Psoas muscle (tissue), 8 donors: ENCODE measurements around the gene BTBD7. TPM values are rescaled to one million over a fixed set of nuclear protein-coding genes. Genes with fewer than 3 reads are reported as not detected.

ENCODE experiments used
- ATAC-seq, 4 donors: fragments of 200-7000 bp; cut with Tn5 transposase; one replicate each; pipeline ENCODE4 v1.9.1; 2020; ENCODE audit warnings: moderate library complexity in 3 of 4, mild to moderate bottlenecking in 2 of 4
- DNase-seq, 2 donors: peaks; one replicate each; pipeline ENCODE4 v3.0.0-alpha.2; 2020
- H3K27ac ChIP-seq: fragments of 200-600 bp; one replicate; pipeline ENCODE4 v1.8.0; 2022
- H3K27me3 ChIP-seq, 3 donors: fragments of 200-600 bp in 1 of 3; one replicate each; pipeline versions ENCODE4 v1.6.1 to v1.8.0; 2013 to 2022; ENCODE audit warnings: low read length in 2 of 3, mild to moderate bottlenecking in 2 of 3, moderate library complexity in 1 of 3; ENCODE audit not compliant: insufficient read depth in 3 of 3
- H3K36me3 ChIP-seq, 2 donors: fragments of 200-600 bp in 1 of 2; one replicate each; pipeline versions ENCODE4 v1.6.1 to v1.8.0; 2013 to 2022; ENCODE audit warnings: low read depth in 1 of 2, mild to moderate bottlenecking in 1 of 2, moderate library complexity in 1 of 2; ENCODE audit not compliant: insufficient read depth in 1 of 2
- H3K4me1 ChIP-seq: fragments of 200-600 bp; one replicate; pipeline ENCODE4 v1.8.0; 2022
- H3K4me3 ChIP-seq: fragments of 200-600 bp; one replicate; pipeline ENCODE4 v1.8.0; 2022; ENCODE audit warnings: mild to moderate bottlenecking
- H3K9me3 ChIP-seq: fragments of 200-600 bp; one replicate; pipeline ENCODE4 v1.8.0; 2022
- WGBS, 3 donors: extraction: QIAGEN DNeasy Blood & Tissue Kit; methylation state at CpG; one replicate each; pipeline versions ENCODE4 v1.1.6 to v1.1.7; 2013; 5-methylcytosine and 5-hydroxymethylcytosine counted together
- intact Hi-C, 2 donors: fragments of 100-400 bp; cut with DNase I; formaldehyde crosslinking; loops; one replicate each; pipeline versions ENCODE4 v1.11.0 to v1.14.2; 2022
- long read RNA-seq, 2 donors: library from polyadenylated mRNA; unstranded; transcript quantifications; one replicate each; pipeline ENCODE4 v2.0.0, GENCODE V29; 2021
- polyA plus RNA-seq, 3 donors: library from polyadenylated mRNA; stranded (reverse); fragments of 200-250 nt; gene quantifications; one replicate each; pipeline ENCODE4 v1.2.3, GENCODE V29; 2013
- total RNA-seq, 4 donors: library from RNA; stranded (reverse); fragmentation: NEBNext Ultra II Directional in 2 of 4; extraction: Animal tissue kit (Norgen Biotek cat#: 25700) in 2 of 4; gene quantifications; one replicate each; pipeline versions ENCODE4 v1.2.1 to v1.2.4, GENCODE V29; 2021 to 2023
- TF ChIP-seq, protein P1 (sequence below): fragments of 200-600 bp; IDR thresholded peaks from one replicate; pipeline ENCODE4 v1.8.0; 2022; ENCODE audit warnings: antibody characterized with exemption
- donor health status: healthy with polysubstance abuse.
- donor health status: DM: no; HTN: no; CAD: no; lungs with moderate emphysema.
- donor health status: Bipolar disorder and iron deficiency.
- donor health status: healthy.
- donor health status: DM: yes; HTN: yes; CAD: no.
- donor health status: DM: no; HTN: no; CAD: no.
- donor health status: DM: no; HTN: no; CAD: no.
- donor health status: DM: yes; HTN: yes; CAD: no.

Gene BTBD7, protein sequence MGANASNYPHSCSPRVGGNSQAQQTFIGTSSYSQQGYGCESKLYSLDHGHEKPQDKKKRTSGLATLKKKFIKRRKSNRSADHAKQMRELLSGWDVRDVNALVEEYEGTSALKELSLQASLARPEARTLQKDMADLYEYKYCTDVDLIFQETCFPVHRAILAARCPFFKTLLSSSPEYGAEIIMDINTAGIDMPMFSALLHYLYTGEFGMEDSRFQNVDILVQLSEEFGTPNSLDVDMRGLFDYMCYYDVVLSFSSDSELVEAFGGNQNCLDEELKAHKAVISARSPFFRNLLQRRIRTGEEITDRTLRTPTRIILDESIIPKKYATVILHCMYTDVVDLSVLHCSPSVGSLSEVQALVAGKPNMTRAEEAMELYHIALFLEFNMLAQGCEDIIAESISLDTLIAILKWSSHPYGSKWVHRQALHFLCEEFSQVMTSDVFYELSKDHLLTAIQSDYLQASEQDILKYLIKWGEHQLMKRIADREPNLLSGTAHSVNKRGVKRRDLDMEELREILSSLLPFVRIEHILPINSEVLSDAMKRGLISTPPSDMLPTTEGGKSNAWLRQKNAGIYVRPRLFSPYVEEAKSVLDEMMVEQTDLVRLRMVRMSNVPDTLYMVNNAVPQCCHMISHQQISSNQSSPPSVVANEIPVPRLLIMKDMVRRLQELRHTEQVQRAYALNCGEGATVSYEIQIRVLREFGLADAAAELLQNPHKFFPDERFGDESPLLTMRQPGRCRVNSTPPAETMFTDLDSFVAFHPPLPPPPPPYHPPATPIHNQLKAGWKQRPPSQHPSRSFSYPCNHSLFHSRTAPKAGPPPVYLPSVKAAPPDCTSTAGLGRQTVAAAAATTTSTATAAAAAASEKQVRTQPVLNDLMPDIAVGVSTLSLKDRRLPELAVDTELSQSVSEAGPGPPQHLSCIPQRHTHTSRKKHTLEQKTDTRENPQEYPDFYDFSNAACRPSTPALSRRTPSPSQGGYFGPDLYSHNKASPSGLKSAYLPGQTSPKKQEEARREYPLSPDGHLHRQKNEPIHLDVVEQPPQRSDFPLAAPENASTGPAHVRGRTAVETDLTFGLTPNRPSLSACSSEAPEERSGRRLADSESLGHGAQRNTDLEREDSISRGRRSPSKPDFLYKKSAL
- total RNA-seq (10 to 100 TPM; 18.9 to 24.9 (median 22.6) TPM), polyA plus RNA-seq (10 to 100 TPM in 1 of 3 donors, 1 to 10 TPM in 2; 6.0 to 13.3 (median 6.9) TPM)
- long read RNA-seq, donor 1, partial matches to known transcripts: 3 of 9 reads
- long read RNA-seq, donor 1, other reads (novel, unspliced or antisense): 4 of 9 reads
- long read RNA-seq, donor 2, full-length matches to known transcripts: 2 of 15 reads
- long read RNA-seq, donor 2, partial matches to known transcripts: 4 of 15 reads
- long read RNA-seq, donor 2, other reads (novel, unspliced or antisense): 9 of 15 reads

DNA sequence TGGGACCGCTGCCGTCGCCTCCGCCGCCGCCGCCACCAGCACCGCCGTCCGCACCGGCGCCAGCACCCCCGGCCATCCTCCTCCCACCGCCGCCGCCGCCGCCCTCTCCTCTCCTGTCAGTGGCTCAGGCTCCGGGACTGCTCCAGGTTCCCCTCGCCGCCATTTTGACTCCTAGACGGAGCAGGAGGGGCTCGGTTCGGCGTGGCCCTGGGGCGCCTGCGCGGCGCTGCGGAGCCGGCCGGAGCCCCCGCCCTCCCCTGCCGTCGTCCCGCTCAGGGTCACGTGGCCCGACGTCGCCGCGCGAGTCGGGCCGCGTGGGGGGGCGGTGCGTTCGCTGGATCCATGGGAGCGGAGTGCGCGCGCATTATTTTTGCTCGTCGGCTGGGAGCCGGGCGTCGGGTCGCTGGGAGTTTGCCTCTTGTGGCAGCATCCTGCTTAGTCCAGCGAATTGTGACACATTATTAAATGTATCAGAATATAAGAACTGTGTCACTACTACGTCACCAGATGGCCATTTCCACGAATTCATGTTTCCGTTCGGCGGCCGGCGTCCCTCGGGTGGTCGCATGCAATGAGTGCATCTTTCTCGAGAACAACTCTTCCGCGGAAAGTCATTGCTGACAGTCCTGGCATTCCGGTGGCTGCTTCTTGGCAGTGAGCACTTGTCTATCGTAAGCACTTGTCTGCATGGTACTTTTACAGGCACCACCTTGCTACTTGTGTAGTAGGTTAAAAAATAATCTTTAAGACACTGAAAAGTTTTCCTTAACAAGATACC lies at the start of gene BTBD7:
TSS of gene BTBD7 (minus strand) at position 184 of the 778 bp plus-strand sequence. CDS start 36,985 bp downstream, outside the sequence.
- WGBS, 3 donors: 0% methylated on average over 61 to 74 of the region's 74 CpGs
- peak; percentile 98 to 99 (median 99) for ATAC-seq
- intact Hi-C loops: loop anchor here (10.0 kb wide), 2 partner anchors 128 to 218 kb away; partner anchors contain the start of genes GON7 (in 1 of the 2), ITPK1 (in 1 of the 2) and UBR7 (in 1 of the 2)

DNA sequence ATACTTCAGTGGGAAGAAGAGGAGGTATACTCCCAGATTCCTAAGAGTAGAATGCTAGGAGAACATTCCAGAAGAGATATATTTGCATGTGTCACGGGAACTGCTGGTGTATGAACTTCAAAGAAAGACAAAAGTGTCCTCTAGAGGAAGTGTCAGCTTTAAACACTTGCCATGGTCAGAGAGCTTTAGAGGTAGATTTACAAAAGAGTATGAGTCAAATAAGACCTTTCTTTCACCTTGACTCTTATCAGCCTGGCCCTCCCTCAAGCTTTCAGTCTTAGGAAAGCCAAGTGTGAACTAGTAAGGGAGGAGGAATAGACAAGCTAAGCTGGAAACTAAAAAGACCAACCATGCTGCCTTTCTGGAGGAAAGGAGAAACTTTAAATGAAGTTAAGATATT lies 48.8 kb upstream of the BTBD7 start:
- WGBS, 3 donors: 55 to 64% (median 63%) methylated on average over 1 of the region's 1 CpG
- no peak for ATAC-seq
- H3K4me3 ChIP-seq: no peak overlapping the region
- TF ChIP-seq, protein P1, sequence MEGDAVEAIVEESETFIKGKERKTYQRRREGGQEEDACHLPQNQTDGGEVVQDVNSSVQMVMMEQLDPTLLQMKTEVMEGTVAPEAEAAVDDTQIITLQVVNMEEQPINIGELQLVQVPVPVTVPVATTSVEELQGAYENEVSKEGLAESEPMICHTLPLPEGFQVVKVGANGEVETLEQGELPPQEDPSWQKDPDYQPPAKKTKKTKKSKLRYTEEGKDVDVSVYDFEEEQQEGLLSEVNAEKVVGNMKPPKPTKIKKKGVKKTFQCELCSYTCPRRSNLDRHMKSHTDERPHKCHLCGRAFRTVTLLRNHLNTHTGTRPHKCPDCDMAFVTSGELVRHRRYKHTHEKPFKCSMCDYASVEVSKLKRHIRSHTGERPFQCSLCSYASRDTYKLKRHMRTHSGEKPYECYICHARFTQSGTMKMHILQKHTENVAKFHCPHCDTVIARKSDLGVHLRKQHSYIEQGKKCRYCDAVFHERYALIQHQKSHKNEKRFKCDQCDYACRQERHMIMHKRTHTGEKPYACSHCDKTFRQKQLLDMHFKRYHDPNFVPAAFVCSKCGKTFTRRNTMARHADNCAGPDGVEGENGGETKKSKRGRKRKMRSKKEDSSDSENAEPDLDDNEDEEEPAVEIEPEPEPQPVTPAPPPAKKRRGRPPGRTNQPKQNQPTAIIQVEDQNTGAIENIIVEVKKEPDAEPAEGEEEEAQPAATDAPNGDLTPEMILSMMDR: no peak
- H3K36me3 ChIP-seq: no peaks in the 10 kb centered on the region
- no peaks in the 10 kb centered on the region for H3K4me1 ChIP-seq
- H3K9me3 ChIP-seq: no peaks in the 10 kb centered on the region
- no peaks in the 10 kb centered on the region for H3K27me3 ChIP-seq
- intact Hi-C loops: no loop called here
- DNase-seq: no peak
- H3K27ac ChIP-seq: no peak overlapping the region

More for the DNA sequence above, at the start of gene BTBD7:
- peaks cover 6% of the 10 kb centered on the region for H3K9me3 ChIP-seq
- peak within 1 kb of the TSS; percentile 95 for H3K4me3 ChIP-seq
- peaks cover 27% of the 10 kb centered on the region for H3K4me1 ChIP-seq
- H3K36me3 ChIP-seq: peaks cover 0 to 7% of the 10 kb centered on the region in 2 donors
- H3K27ac ChIP-seq: peak within 1 kb of the TSS; percentile 97
- peak; percentile 97 to 98 for DNase-seq
- no peaks in the 10 kb centered on the region for H3K27me3 ChIP-seq
- TF ChIP-seq, protein P1: peak; percentile 18

DNA sequence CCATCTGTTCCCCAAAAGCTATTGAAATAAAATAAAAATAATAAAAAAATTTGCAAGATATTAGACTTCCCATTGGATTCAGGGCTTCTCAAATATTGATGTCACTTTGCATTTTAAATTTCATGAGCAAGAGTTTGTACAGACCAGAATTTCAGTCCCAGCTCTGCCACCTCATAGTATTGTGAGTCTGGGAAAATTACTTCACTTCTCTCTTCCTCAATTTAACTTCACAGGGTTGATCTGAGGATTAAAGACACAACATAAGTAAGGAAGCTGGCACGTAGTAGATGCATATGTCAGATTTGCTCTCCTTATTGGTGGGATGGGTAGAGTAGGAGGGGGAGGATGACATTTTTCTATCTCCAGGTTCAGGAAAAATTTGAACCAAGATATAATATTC lies 47.0 kb upstream of the BTBD7 start:
- no peak overlapping the region for H3K27ac ChIP-seq
- intact Hi-C loops: no loop called here
- H3K9me3 ChIP-seq: no peaks in the 10 kb centered on the region
- H3K36me3 ChIP-seq: no peaks in the 10 kb centered on the region
- no peaks in the 10 kb centered on the region for H3K4me1 ChIP-seq
- ATAC-seq (no peak), DNase-seq (no peak)
- TF ChIP-seq, protein P1: no peak
- WGBS, 3 donors: 43 to 54% (median 43%) methylated on average over 1 of the region's 1 CpG
- H3K4me3 ChIP-seq: no peak overlapping the region
- H3K27me3 ChIP-seq: no peaks in the 10 kb centered on the region
